GM12878 (cell line): Measurements from ENCODE around the gene CASP3. TPM values are rescaled to one million over a fixed set of nuclear protein-coding genes. Genes with fewer than 3 reads are reported as not detected.

Experiments
- ATAC-seq: fragments of 200-7000 bp; cut with Tn5 transposase; 3 replicates; pipeline ENCODE4 v1.9.1; 2020; ENCODE audit warnings: mild to moderate bottlenecking, moderate library complexity
- BruUV-seq: library from RNA; stranded (reverse); fragments of 400-500 nt; replicated peaks from 2 replicates; lab custom pipeline; 2021; lab: Mats Ljungman, UMichigan
- CTCF ChIA-PET: fragments of 300-600 bp; sonication (Branson Sonifier 250); formaldehyde crosslinking; extraction: SDS; loops from one replicate; lab custom pipeline; 2021; ENCODE audit warnings: inconsistent platforms; lab: Yijun Ruan, JAX
- POLR2A ChIA-PET: fragments of 350-600 bp; formaldehyde crosslinking; extraction: SDS; loops from one replicate; lab custom pipeline; 2021; ENCODE audit warnings: inconsistent platforms; lab: Charles Lee
- RAD21 ChIA-PET: fragments of 300-600 bp; sonication (Branson Sonifier 250); formaldehyde crosslinking; loops from one replicate; lab custom pipeline; 2023; ENCODE audit warnings: antibody characterized with exemption; ENCODE audit not compliant: unreplicated experiment; lab: Charles Lee
- SMC1A ChIA-PET: fragments of 300-600 bp; sonication (Branson Sonifier 250); formaldehyde crosslinking; loops from one replicate; lab custom pipeline; 2023; ENCODE audit not compliant: unreplicated experiment, uncharacterized antibody; lab: Charles Lee
- DNase-seq: peaks from one replicate; pipeline ENCODE4 v3.0.0-alpha.2; 2011; ENCODE audit warnings: low read depth, low spot score
- FAIRE-seq: peaks from 3 replicates; lab custom pipeline; 2011; peaks lifted over from hg19 to GRCh38; lab: Jason Lieb, UNC
- H2AFZ ChIP-seq: 2 replicates; pipeline ENCODE4 v1.6.0; 2011; ENCODE audit warnings: low read depth, low read length, control low read depth; ENCODE audit not compliant: control insufficient read depth
- H3K27ac ChIP-seq: 2 replicates; pipeline ENCODE4 v1.5.1; 2011; ENCODE audit warnings: control low read depth; ENCODE audit not compliant: control insufficient read depth, insufficient read depth
- H3K27me3 ChIP-seq, 2 experiments: replicated peaks in 1 of 2; 2 replicates each; pipeline versions ENCODE4 v1.6.0 to v1.6.1; 2011; ENCODE audit warnings: low read length in 1 of 2; ENCODE audit not compliant: control insufficient read depth in 2 of 2, insufficient read depth in 2 of 2
- H3K36me3 ChIP-seq, 2 experiments: 2 replicates each; pipeline ENCODE4 v1.5.1; 2011; ENCODE audit warnings: low read length in 1 of 2; ENCODE audit not compliant: control insufficient read depth in 2 of 2, insufficient read depth in 2 of 2
- H3K4me1 ChIP-seq: 2 replicates; pipeline ENCODE4 v1.6.1; 2011; ENCODE audit warnings: mild to moderate bottlenecking, low read length, moderate library complexity, mixed read lengths; ENCODE audit not compliant: control insufficient read depth, insufficient read depth
- H3K4me2 ChIP-seq: 2 replicates; pipeline ENCODE4 v1.6.0; 2011; ENCODE audit warnings: control low read depth; ENCODE audit not compliant: control insufficient read depth, insufficient read depth
- H3K4me3 ChIP-seq: fragments of 200-600 bp; sonication (generic); 2 replicates; pipeline ENCODE4 v1.5.1; 2016
- H3K79me2 ChIP-seq: 2 replicates; pipeline ENCODE4 v1.6.0; 2011; ENCODE audit warnings: low read length; ENCODE audit not compliant: control insufficient read depth, insufficient read depth
- H3K9ac ChIP-seq: 2 replicates; pipeline ENCODE4 v1.8.0; 2011; ENCODE audit warnings: low read length, control low read depth, mixed read lengths; ENCODE audit not compliant: control insufficient read depth, insufficient read depth
- H3K9me3 ChIP-seq: replicated peaks from 3 replicates; pipeline ENCODE4 v1.5.1; 2011; ENCODE audit warnings: mild to moderate bottlenecking, low read length; ENCODE audit not compliant: control insufficient read depth, insufficient read depth
- H4K20me1 ChIP-seq: 2 replicates; pipeline ENCODE4 v1.6.0; 2011; ENCODE audit not compliant: control insufficient read depth, insufficient read depth
- ASH2L ChIP-seq: fragments of 300-600, 200-600 bp; sonication (generic); IDR thresholded peaks from 2 replicates; pipeline ENCODE4 v1.6.1; 2017; ENCODE audit warnings: low read depth, mild to moderate bottlenecking, borderline replicate concordance
- CEBPB ChIP-seq, 2 experiments: fragments of 150-350 bp in 1 of 2; IDR thresholded peaks; 2 replicates each; pipeline ENCODE4 v1.6.1; 2012 to 2014; ENCODE audit warnings: low read depth in 2 of 2, low read length in 2 of 2, borderline replicate concordance in 1 of 2, inconsistent platforms in 1 of 2
- CHD4 ChIP-seq: fragments of 200-600 bp; sonication (generic); IDR thresholded peaks from 2 replicates; pipeline ENCODE4 v1.6.1; 2016; ENCODE audit warnings: mild to moderate bottlenecking
- CREB1 ChIP-seq: IDR thresholded peaks from 2 replicates; pipeline ENCODE4 v1.6.1; 2012; ENCODE audit warnings: low read depth, mild to moderate bottlenecking, inconsistent platforms
- ETV6 ChIP-seq, 2 experiments: fragments of 450-650 bp in 1 of 2; IDR thresholded peaks in 1 of 2; conservative IDR thresholded peaks in 1 of 2; 2 replicates each; pipeline ENCODE4 v1.6.1; 2014; ENCODE audit warnings: antibody characterized with exemption in 1 of 2, borderline replicate concordance in 1 of 2, low read depth in 1 of 2, mild to moderate bottlenecking in 1 of 2, moderate library complexity in 1 of 2
- FOS ChIP-seq: IDR thresholded peaks from 3 replicates; pipeline ENCODE4 v1.6.1; 2011; ENCODE audit warnings: borderline replicate concordance; ENCODE audit not compliant: insufficient read length; ENCODE audit errors: extremely low read depth
- MLLT1 ChIP-seq: fragments of 450-650 bp; IDR thresholded peaks from 2 replicates; pipeline ENCODE4 v1.6.1; 2016; ENCODE audit warnings: mild to moderate bottlenecking
- NBN ChIP-seq: fragments of 450-650 bp; IDR thresholded peaks from 2 replicates; pipeline ENCODE4 v1.6.1; 2016
- NFIC ChIP-seq: IDR thresholded peaks from 2 replicates; pipeline ENCODE4 v1.6.1; 2012; ENCODE audit warnings: low read depth, mild to moderate bottlenecking, inconsistent platforms, low read length, moderate library complexity
- POLR2AphosphoS5 ChIP-seq: IDR thresholded peaks from 2 replicates; pipeline ENCODE4 v1.6.1; 2011; ENCODE audit warnings: mild to moderate bottlenecking, low read length, inconsistent platforms
- RELA ChIP-seq: fragments of 450-650 bp; IDR thresholded peaks from 2 replicates; pipeline ENCODE4 v1.8.0; 2014; ENCODE audit warnings: borderline replicate concordance; ENCODE audit not compliant: partially characterized antibody
- STAT3 ChIP-seq: IDR thresholded peaks from 2 replicates; pipeline ENCODE4 v1.6.1; 2011; ENCODE audit warnings: low read depth, low read length, improper control_type of control experiment
- TBL1XR1 ChIP-seq: IDR thresholded peaks from 2 replicates; pipeline ENCODE4 v1.6.1; 2012; ENCODE audit warnings: low read depth, low read length, improper control_type of control experiment
- WRNIP1 ChIP-seq: IDR thresholded peaks from 2 replicates; pipeline ENCODE4 v1.6.1; 2011; ENCODE audit warnings: low read depth, low read length, improper control_type of control experiment, borderline replicate concordance
- ZNF687 ChIP-seq: fragments of 450-650 bp; IDR thresholded peaks from 2 replicates; pipeline ENCODE4 v1.6.1; 2017; ENCODE audit warnings: mild to moderate bottlenecking, moderate library complexity
- WGBS: methylation state at CpG from one replicate; pipeline ENCODE4 v1.1.6; 2016; ENCODE audit warnings: low lambda C conversion rate; ENCODE audit not compliant: insufficient replicate concordance, insufficient coverage; ENCODE audit errors: missing lambda C conversion rate; 5-methylcytosine and 5-hydroxymethylcytosine counted together
- in situ Hi-C: fragments of 300-500 bp; cut with MboI; formaldehyde crosslinking; loops from 9 replicates; pipeline ENCODE4 v1.14.3; 2018; ENCODE audit warnings: mixed read lengths
- intact Hi-C: fragments of 100-400 bp; cut with micrococcal nuclease; formaldehyde crosslinking; loops from one replicate; pipeline ENCODE4 v1.14.2; 2022; ENCODE audit not compliant: unreplicated experiment
- polyA plus RNA-seq, 11 experiments: library from polyadenylated mRNA; depleted of rRNA in 4 of 11; unstranded in 6 of 11; stranded (reverse) in 5 of 11; fragments of >200 nt; fragmentation: Nextera tagmentation in 4 of 11; fragmentation: Illumina TruSeq in 1 of 11; extraction: Ambion mirVana in 4 of 11; extraction: Trizol in 1 of 11; gene quantifications; 1 replicate in 1 of 11; 2 replicates in 10 of 11; pipeline versions ENCODE4 v1.2.1 to v1.2.3, GENCODE V29; 2011 to 2016; ENCODE audit warnings: inconsistent platforms in 2 of 11, missing spikeins in 2 of 11, low read depth in 1 of 11
- total RNA-seq, 4 experiments: library from RNA; depleted of rRNA in 3 of 4; stranded (reverse); fragments of >200 nt in 3 of 4; fragmentation: Illumina TruSeq in 1 of 4; extraction: Trizol in 1 of 4; gene quantifications; 2 replicates each; pipeline versions ENCODE4 v1.2.1 to v1.2.3, GENCODE V29; 2013 to 2021

The CASP3 gene
- total and polyA plus RNA-seq, 10 of the 15 experiments (the other 5 are each of a cell fraction or from before 2014, with no cell fraction given) = 50.0 to 194 (median 74.4) TPM

GRCh38 chr4:184649971-184650855 is 966 bp upstream of the CASP3 start:
- ChIA-PET SMC1A (interaction anchor here (0.9 to 2.0 kb wide), 4 partner anchors 66 to 303 kb away, joined by 3 to 5 read pairs (median 4); partner anchors contain the start of gene CENPU), CTCF (interaction anchor here (2.9 kb wide), 1 partner anchor 386 kb away, joined by 12 read pairs; no protein-coding TSS in a partner anchor), POLR2A (interaction anchor here (0.5 to 2.2 kb wide), 6 partner anchors 13 to 993 kb away, joined by 3 to 12 read pairs (median 3); partner anchors contain the start of gene CENPU), RAD21 (interaction anchor here (0.6 to 3.7 kb wide), 15 partner anchors 17 to 386 kb away, joined by 3 to 24 read pairs (median 4); partner anchors contain the start of gene CENPU)
- Histone ChIP-seq H3K9ac (peak overlapping the region; percentile 61), H3K9me3 (no peaks in the 10 kb centered on the region), H3K4me1 (peaks cover 8% of the 10 kb centered on the region; the same call in 1 of the 2 replicates), H3K27me3 (no peaks in the 10 kb centered on the region), H3K4me2 (peak overlapping the region; percentile 65), H3K4me3 (peak overlapping the region; percentile 81), H4K20me1 (no peaks in the 10 kb centered on the region), H3K36me3 (no peaks in the 10 kb centered on the region), H2AFZ (peak overlapping the region; percentile 83), H3K79me2 (peaks cover 55% of the 10 kb centered on the region), H3K27ac (peak overlapping the region; percentile 39)
- TSS peak; percentile 93 for BruUV-seq
- FAIRE-seq (no peak), ATAC-seq (peak; percentile 12), DNase-seq (no peak)
- in situ Hi-C loops = loop anchor here (10.0 kb wide), 1 partner anchor 55 kb away; no protein-coding TSS in a partner anchor
- intact Hi-C loops = loop anchor here (1.0 to 10.0 kb wide), 8 partner anchors 85 to 385 kb away; partner anchors contain the start of genes CENPU and IRF2
- 20% methylated on average over 21 of the region's 21 CpGs for whole genome bisulfite sequencing
- TF ChIP-seq ASH2L (no peak), NBN (peak; percentile 16; the same call in 1 of the 2 replicates), NFIC (no peak), CREB1 (no peak), STAT3 (no peak), POLR2AphosphoS5 (0 out of 2 replicates have a peak, but pooled peaks have one; percentile 7), ZNF687 (0 out of 2 replicates have a peak, but pooled peaks have one; percentile 8), CEBPB (IDR thresholded peaks at IDR 0.05; ENCODE audit: borderline replicate concordance in 1 of 2, low read depth in 2 of 2, low read length in 2 of 2) (no peak), FOS (no peak), RELA (no peak), ETV6 (conservative IDR thresholded peaks at IDR 0.05 in 1 of 2, IDR thresholded peaks at IDR 0.05 in 1 of 2; ENCODE audit: borderline replicate concordance in 1 of 2, low read depth in 1 of 2) (no peak), WRNIP1 (no peak), MLLT1 (peak; percentile 22; the same call in 1 of the 2 replicates), CHD4 (no peak), TBL1XR1 (no peak)
- TF ChIP-seq, all 136 proteins: peak for 4
